ENCODE results near the gene GRK1.

GRK1 gene

DNA sequence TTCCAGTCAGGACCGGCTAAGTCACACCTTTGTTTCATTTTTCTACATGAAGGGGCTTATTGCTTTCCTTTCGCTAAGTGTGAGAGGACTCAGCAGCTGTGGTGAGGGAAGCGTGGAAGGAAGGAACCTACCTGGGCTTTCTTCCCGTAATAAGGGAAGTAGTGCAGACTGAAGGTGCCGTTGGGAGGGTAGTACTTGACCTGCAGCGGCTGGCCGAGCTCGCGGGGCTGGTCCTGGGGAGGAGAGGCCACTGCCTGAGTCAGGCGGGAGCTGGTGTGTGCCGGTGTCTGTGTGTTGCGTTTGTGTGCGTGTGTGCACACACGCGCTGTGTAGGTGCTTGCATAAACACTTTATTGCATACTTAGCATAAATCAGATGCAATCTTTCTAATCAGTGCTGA lies 16.7 kb upstream of the GRK1 start:
- no peak for DNase-seq (ENCODE audit: low spot score)

GRCh38 chr13:113650731-113651148 lies 16.3 kb upstream of the GRK1 start:
- no peak for DNase-seq (ENCODE audit: low spot score)

- DNase-seq (ENCODE audit: low spot score) = no peak
Measured at GRCh38 chr13:113651511-113652403, 15.3 kb upstream of the GRK1 start.

- no peak for DNase-seq (ENCODE audit: low spot score)
Measured at GRCh38 chr13:113652404-113653263, 14.4 kb upstream of the GRK1 start.

DNA sequence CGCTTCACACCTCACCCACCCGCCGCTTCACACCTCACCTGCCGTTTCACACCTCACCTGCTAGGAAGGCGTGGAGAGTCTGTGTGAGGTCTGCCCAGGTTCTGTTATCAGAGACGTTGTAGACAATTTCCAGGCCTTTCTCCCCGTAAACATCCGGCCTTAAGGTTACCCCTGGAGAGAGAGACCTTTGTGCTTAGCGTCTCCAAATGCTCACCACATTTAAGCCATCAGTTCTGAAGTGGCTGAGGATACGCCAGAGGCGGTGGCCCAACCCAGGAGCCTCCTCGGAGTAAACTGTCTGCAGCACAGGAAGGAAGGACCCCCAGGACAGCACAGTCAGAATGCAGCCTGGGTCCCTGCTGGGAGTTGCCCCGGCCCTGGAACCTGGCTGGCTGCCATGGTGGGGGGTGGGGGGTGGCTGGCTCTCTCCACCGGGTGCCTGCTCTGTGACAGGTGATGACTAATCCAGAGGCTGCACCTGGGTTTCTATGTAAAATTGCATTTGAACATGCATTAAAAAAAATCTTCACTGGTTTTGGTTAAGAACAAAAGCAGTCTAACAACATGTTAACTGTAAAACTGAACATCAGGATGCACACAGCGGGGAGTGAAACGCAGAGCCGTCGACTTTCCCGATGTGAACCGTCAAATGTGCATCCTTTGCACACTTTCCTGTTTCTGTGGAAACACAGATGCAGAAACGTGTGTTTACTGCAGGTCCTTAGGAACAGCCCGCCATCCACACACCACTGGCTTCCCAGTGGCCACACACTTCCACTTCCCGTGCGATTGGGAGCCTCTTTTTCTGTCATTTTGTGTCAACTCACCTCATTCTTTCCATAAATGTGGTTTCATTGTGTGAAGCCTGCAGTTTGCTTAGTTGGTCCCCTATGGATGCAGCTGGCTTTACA lies 13.5 kb upstream of the GRK1 start:
- DNase-seq (ENCODE audit: low spot score) = no peak

DNA sequence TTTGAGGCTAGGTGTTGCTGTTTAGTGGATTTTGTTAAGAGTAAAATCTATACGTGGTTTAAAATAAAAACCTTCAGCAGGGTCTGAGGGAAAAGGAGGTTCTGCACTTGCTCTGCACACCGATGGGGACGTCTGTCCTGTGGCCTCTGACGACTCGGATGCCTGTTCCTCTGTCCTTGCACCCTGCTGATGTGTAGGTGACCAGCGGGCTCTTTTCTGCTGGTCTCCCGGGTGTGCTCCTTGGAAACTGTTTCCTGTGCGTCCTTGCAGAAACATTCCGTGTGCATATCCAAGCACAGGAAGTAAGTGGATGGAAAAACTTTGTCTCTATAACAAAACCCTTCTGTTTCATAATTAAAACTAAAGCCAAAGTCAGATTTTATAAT lies 12.9 kb upstream of the GRK1 start:
- no peak for DNase-seq (ENCODE audit: low spot score)

- no peak for DNase-seq (ENCODE audit: low spot score)
Measured at GRCh38 chr13:113654591-113655345, 12.3 kb upstream of the GRK1 start.

DNA sequence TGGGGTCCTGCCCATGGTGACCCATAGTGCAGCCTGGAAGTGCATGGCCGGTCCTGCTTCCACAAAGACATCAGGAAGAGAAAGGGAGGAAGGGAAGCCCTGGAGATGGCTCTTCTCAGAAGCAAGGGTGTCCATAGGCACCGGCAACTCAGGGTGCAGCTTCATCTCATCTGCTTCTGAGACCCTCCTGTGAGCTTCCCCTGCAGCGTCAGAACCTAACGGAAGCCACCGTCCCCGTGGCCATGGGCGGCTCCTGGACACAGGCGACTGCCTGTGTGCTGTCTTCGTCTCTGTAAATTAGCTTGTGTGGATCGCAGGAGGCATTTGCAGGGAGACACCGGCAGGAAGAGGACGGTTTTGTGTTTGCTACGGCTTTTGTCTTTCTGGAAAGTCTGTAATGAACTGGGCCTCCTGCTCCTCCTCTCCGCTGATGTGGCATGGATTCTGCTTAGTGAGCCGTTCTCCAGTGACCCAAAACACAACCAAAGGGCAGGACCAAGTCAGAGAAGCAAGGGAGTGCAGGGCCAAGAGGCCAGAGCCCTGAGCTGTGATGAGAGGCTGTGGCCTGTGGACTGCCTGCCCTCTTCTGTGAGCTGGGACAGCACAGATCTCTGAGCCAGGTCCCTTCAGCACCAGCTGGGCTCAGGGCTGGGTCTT lies 11.5 kb upstream of the GRK1 start:
- no peak for DNase-seq (ENCODE audit: low spot score)

- DNase-seq (ENCODE audit: low spot score) = no peak
Measured at GRCh38 chr13:113656003-113656588, 10.9 kb upstream of the GRK1 start.

DNA sequence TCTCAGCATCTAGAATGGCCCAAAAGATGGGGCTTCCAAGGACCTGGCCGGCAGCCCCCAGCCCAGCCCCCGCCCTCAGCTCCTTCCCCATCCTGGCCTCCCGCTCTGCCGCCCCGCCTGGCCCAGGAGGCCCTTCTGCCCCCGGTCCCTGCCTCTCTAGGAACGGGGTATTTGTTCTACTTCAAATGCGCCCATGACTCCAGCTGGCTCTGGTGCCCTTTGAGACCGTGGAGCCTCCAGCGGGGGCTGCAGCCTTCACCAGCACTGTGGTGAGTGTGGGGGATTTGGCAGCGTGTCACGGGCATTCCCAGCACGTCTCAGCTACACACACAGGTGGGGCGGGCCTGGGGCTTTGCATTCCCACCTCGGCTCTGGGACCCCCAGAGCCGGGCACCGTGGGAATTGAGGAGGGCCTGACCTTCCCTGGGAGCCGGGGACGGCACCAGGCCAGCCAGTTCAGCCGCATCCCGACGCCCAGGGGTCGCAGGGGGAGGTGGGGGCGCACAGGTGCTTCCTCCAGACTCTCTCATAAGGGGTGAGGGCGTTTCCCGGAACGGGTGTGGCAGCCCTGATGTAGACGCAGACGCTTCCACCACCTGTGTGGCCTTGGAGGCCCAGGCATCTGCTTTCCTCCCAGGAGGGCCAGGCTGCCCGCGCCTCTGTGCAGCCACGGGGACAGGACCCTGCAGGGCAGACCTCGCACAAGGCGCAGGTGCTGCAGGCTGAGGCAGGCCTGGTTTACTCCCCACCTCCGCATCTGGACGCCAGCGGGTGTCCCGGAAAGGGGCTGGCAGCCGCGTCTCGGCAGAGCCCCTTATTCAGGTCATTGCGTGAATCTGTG lies 10.0 kb upstream of the GRK1 start:
- DNase-seq (ENCODE audit: low spot score) = no peak

DNA sequence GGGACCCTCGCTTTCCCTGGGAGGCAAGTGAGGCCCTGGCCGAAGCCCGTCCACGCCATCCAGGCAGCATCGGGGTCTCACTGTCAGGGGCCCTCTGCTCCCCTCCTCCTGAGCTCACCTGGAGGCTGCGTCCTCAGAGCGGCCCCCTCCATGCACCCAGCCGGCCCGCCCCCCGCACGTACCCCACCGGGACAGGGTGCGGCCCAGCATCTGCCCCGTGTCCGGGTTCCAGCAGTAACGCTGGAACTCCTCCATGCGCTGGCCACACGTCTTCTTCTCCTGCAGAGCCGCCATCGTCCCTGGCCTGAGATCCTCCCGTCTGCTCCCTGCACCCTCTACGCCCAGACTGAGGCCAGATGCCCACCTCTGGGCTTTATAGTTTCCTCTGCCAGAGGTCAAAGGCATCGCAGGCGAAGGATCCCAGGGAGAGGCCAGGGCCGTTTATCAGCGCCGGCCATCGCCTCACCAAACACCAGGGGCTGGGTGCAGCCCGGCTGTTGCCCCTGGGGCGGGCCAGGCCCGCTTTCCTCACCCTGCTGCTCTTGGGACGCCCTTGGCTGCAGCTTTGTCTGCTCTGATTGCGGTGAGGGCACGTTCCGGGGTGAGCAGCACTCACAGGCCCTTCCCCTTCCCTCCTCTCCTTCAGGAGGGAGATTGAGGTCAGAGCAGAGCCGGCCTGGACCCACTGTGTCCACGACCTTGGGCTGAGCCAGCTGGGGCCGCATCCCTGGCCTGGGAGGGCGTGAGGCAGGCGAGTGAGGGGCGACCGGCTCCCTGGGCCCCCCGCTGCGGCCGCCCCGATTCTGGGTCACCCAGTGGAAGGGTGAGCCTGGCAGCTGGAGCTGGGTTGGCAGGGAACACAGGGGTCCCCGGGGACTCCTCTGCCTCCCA lies 8.9 kb upstream of the GRK1 start, which contains the start of gene ATP4B:
Gene ATP4B (minus strand): TSS at position 348 of the 891 bp plus-strand sequence. CDS start 54 bp downstream, at position 294.
- no peak for DNase-seq (ENCODE audit: low spot score)

DNA sequence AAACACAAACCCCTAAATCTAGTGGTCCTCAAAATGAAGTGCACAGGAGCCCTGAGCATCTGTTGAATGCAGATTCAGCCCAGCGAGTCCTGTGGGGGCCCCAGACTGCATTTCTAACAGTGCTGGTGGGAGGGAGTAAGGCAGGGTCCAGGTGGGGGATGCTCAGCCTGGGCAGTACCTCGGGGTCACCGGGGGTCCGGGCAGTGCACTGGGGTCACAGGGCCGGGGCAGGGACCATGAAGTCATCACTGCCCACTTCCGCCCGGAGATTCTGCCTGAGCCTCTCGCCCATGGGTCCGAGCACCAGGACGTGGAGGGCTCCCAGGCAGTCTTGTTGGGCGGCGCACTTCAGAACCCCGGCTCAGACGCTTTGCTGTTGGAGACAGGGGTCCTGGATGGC lies 8.2 kb upstream of the GRK1 start:
- no peak for DNase-seq (ENCODE audit: low spot score)

DNA sequence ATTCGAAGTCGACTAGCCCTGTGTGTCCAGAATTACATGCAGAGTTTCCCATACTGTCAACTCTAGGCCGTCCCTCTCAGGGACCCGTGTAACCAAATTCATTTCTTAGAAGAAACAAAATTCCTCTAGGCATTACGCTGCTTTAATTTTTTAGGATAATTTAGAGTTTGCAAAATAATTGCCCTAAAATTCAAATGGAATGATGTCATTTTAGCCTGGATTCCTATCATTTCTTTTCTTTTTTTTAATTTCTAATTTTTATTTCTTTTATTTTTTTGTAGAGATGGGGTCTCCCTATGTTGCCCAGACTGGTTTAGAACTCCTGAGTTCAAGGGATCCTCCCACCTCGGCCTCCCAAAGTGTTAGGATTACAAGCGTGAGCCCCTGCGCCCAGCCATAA lies 7.7 kb upstream of the GRK1 start:
- no peak for DNase-seq (ENCODE audit: low spot score)

DNA sequence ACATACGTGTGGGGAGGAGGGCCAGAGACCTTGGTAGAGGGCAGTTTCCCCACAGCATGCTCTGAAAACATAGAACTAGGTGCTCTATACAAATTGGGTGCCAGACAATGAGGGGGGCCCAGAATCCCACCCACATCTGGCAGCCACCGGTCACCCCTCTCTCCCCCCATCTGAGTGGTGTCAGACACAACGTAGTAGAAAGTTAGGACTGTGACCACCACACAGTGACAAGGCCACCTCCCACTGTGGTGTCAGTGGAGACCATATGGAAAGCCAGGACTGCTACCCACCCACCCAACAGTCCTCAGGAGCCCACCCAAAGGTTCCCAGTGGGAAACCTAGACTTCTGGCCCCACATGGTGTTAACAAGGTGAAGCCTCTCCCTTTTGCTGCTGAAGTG lies 7.0 kb upstream of the GRK1 start:
- DNase-seq (ENCODE audit: low spot score) = no peak

- DNase-seq (ENCODE audit: low spot score) = no peak
Measured at GRCh38 chr13:113661509-113661908, 5.5 kb upstream of the GRK1 start.

DNA sequence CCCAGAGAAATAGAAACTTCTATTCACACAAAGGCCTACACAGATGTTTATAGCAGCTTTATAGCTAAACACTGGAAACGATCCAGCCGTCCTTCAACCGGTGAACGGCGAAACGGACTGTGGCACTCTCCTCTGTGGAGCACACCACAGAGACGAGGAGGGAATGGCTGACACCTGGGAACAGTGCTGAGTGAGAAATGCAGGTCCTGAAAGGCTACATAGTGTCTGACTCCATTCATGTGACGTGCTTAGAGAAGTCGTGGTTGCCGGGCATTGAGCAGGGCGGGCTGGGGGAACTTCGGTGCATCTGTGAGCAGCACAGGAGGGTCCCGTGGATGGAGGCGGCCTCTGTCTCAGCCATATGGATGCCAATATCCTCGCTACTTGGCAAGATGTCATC lies 3.1 kb upstream of the GRK1 start:
- DNase-seq (ENCODE audit: low spot score) = no peak

DNA sequence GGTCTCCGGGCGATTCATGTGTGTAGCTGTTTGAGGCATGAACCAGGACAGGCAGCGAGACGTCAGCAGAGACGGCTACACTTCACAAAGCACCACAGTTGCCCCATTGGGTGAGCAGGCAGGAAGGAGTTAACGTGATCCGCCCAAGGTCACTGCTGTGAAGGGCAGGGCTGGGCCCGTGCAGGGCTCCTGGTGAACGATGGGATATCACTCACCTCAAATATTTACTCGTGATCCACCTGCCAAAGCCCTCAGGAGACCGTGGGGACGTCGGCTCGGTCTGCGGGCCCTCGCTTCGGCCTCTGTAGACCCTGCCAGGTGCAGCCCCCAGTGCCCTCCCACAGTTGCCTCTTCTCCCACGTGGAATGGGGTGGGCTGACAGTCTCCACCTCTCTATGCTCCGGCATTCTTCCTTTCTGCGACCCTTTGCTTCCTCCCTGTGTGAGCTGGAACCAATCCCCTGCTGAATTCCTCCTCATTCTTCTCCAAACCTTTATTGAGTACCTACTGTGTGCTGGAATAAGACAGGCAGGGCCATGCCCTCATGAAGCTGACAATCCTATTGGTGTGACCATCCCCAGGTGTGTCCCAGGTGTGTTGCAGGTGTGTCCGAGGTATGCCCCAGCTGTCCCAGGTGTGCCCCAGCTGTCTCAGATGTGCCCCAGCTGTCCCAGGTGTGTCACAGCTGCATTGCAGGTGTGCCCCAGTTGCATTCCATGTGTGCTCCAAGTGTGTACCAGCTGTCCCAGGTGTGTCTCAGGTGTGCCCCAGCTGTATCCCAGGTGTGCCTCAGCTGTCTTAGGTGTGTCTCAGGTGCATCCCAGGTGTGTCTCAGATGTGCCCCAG lies 2.0 kb upstream of the GRK1 start:
- DNase-seq (ENCODE audit: low spot score) = no peak

All from NAMALWA (cell line).